Retinal pigment epithelial cell (primary cell): ENCODE measurements around the gene NOP56.

Experiments
- DNase-seq: peaks from one replicate; pipeline ENCODE4 v3.0.0-alpha.2; 2010; ENCODE audit warnings: low read depth
- H3K4me3 ChIP-seq: 2 replicates; pipeline ENCODE4 v1.5.1; 2011; ENCODE audit warnings: mild to moderate bottlenecking, low read length, control low read depth, moderate library complexity
- TF ChIP-seq, protein P1 (sequence below): conservative IDR thresholded peaks from 2 replicates; pipeline ENCODE4 v1.5.1; 2011; ENCODE audit warnings: low read depth, low read length, control low read depth, inconsistent platforms

NOP56 gene, protein sequence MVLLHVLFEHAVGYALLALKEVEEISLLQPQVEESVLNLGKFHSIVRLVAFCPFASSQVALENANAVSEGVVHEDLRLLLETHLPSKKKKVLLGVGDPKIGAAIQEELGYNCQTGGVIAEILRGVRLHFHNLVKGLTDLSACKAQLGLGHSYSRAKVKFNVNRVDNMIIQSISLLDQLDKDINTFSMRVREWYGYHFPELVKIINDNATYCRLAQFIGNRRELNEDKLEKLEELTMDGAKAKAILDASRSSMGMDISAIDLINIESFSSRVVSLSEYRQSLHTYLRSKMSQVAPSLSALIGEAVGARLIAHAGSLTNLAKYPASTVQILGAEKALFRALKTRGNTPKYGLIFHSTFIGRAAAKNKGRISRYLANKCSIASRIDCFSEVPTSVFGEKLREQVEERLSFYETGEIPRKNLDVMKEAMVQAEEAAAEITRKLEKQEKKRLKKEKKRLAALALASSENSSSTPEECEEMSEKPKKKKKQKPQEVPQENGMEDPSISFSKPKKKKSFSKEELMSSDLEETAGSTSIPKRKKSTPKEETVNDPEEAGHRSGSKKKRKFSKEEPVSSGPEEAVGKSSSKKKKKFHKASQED

DNA sequence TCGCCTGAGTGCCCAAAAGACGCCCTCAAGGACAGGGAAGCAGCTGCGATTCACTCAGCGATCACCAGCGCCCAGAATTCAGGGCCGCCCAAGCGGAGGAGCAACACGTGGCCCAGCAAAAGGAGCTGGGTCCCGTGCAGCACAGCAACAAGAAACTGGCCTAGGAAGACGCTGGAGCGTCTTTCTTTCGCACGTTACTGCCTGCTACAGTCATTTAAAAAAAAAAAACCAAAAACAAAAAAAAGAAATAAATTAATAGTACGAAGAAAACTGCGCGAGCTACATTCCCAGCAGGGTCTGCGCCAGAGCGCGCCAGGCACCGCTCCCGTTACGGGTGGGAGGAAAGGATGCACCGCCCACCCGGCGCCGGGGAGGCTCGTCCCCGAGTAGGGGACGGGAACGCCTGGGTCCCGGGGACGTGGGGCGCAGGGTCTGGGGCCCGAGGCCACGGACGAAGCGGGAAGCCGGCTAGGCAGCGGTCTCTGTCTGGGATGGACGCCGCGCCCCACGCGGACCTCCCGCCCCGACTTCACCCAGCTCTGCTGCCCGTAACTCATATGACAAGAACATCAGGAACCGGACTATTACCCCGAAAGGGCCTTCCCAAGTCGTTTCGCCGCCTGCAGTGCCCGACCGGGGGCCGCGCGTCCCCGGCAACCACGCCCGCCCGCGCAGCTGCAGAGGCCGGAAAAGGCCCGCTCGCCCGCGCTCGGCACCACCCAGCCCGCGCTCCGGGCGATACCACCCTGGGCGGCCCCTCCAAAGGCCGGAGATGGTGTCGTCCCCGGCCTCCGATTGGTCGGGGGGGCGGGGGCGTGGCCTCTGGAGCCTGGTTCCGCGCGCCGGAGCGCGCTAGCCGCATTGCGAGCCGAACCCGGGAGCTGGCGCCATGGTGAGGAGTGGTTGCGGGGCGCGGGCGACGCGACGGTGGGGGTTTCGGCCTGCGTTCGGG lies at the start of gene NOP56:
Gene NOP56, plus strand, starts transcription at position 861 of the 952 bp plus-strand sequence. Its CDS starts 29 bp downstream, at position 890.
- TF ChIP-seq, protein P1, sequence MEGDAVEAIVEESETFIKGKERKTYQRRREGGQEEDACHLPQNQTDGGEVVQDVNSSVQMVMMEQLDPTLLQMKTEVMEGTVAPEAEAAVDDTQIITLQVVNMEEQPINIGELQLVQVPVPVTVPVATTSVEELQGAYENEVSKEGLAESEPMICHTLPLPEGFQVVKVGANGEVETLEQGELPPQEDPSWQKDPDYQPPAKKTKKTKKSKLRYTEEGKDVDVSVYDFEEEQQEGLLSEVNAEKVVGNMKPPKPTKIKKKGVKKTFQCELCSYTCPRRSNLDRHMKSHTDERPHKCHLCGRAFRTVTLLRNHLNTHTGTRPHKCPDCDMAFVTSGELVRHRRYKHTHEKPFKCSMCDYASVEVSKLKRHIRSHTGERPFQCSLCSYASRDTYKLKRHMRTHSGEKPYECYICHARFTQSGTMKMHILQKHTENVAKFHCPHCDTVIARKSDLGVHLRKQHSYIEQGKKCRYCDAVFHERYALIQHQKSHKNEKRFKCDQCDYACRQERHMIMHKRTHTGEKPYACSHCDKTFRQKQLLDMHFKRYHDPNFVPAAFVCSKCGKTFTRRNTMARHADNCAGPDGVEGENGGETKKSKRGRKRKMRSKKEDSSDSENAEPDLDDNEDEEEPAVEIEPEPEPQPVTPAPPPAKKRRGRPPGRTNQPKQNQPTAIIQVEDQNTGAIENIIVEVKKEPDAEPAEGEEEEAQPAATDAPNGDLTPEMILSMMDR = no peak
- H3K4me3 ChIP-seq = peak within 1 kb of the TSS; percentile 97
- peak; percentile 59 for DNase-seq

- TF ChIP-seq, protein P1 = no peak
- no peak overlapping the region for H3K4me3 ChIP-seq
- no peak for DNase-seq
These were observed 49.7 kb upstream of the NOP56 start for GRCh38 chr20:2602746-2603145.

DNA sequence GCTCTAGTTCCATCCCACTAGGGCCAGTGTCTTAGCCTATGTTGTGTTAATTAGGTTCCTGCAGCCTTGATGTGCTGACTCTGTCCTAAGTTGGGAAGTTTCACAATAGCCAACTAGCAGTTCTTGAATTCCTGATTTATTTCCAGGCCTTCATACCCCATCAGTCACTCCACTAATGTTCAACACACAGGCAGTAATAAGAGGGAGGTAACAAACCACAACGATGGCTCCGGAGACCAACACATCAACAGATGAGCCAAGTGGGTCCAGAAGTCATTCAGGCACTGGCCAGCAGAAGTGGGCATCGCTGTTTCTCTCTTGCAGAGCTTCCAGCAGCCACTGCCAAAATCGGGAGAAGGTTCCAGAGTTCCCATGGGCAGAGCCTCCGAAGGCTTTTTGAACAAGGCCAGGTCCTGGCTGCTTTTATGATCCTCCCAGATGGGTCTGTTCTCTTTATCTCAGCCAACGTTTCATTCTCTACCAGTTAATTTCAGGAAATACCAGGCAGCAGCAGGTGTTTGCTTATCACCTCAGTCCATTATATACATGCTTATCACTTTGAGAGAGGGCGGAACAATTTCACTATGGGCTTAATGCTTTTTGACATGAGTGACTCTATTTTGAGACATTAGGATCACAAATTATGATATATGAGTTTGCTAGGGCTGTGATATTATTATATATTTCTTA lies 48.5 kb upstream of the NOP56 start:
- DNase-seq = no peak
- TF ChIP-seq, protein P1 = no peak
- H3K4me3 ChIP-seq = no peak overlapping the region

DNA sequence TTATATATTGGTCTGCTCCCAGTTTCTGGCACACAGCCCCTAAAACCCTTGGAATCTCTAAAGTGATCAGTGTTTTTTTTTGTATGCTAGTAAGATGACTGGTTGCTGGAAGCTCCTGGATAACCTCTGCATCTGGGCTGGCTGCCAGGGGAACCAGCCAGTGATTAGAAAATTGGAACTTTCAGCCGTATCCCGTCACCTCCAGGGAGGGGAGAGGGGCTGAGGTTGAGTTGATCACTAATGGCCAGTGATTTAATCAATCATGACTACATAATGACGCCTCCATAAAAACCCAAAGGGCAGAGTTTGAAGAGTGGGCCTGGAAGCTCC lies 48.0 kb upstream of the NOP56 start:
- TF ChIP-seq, protein P1 = no peak
- H3K4me3 ChIP-seq = no peak overlapping the region
- no peak for DNase-seq

DNA sequence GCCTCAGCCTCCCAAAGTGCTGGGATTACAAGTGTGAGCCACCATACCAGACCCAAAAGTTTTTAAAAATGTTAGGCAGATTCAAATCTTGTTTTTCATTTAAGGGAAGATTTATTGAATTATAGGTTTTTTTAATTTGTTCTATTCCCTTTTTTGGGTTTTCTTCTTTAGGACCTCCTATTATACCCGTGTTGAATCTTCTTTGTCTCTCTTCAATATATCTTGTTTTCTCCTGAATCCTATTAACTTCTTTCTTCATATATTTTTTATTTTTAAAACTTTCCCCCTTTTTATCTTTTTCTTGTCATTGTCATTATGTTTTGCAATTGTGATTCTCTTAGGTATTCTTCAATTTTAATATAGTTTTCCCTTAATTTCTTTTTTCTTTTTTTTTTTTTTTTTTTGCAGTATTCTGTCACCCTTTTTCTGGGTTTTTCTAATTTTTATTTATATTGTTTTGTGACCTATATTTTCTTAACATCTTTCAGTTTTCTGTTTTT lies 45.9 kb upstream of the NOP56 start:
- DNase-seq = no peak
- TF ChIP-seq, protein P1 = no peak
- H3K4me3 ChIP-seq = no peak overlapping the region

DNA sequence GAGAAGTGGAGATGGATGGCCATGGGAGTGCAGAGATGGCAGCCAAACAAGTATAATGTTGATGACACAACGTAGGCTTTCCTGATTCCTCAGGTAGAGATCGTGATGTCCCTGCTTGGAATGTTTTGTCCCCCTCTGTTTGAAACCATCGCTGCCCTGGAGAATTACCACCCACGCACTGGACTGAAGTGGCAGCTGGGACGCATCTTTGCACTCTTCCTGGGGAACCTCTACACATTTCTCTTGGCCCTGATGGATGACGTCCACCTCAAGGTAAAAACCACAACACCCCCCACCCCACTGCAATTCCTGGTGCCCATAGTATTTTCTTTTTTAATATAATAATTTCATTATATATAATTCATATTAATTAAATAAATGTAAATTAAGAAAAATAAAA lies 42.1 kb upstream of the NOP56 start:
- no peak for DNase-seq
- H3K4me3 ChIP-seq = no peak overlapping the region
- TF ChIP-seq, protein P1 = no peak
